ENCODE measurements around the gene RHOB.

GRCh38 chr2:20423359-20423758 lies 23.5 kb upstream of the RHOB start:
- TF ChIP-seq POLR2AphosphoS5 (IDR thresholded peaks at IDR 0.05; ENCODE audit: low read depth, low read length) (no peak), YY1 (IDR thresholded peaks at IDR 0.05; ENCODE audit: low read depth) (no peak), JUND (IDR thresholded peaks at IDR 0.05) (no peak), RCOR1 (IDR thresholded peaks at IDR 0.05; ENCODE audit: low read length) (no peak), SIN3A (IDR thresholded peaks at IDR 0.05; ENCODE audit: borderline replicate concordance, low read depth, low read length) (no peak), EP300 (IDR thresholded peaks at IDR 0.05; ENCODE audit: borderline replicate concordance in 1 of 2, low read depth in 1 of 2, low read length in 1 of 2) (no peak)
- TF ChIP-seq, protein P1, sequence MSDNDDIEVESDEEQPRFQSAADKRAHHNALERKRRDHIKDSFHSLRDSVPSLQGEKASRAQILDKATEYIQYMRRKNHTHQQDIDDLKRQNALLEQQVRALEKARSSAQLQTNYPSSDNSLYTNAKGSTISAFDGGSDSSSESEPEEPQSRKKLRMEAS (IDR thresholded peaks at IDR 0.05; ENCODE audit: low read depth), result no peak
- TF ChIP-seq, protein P2, sequence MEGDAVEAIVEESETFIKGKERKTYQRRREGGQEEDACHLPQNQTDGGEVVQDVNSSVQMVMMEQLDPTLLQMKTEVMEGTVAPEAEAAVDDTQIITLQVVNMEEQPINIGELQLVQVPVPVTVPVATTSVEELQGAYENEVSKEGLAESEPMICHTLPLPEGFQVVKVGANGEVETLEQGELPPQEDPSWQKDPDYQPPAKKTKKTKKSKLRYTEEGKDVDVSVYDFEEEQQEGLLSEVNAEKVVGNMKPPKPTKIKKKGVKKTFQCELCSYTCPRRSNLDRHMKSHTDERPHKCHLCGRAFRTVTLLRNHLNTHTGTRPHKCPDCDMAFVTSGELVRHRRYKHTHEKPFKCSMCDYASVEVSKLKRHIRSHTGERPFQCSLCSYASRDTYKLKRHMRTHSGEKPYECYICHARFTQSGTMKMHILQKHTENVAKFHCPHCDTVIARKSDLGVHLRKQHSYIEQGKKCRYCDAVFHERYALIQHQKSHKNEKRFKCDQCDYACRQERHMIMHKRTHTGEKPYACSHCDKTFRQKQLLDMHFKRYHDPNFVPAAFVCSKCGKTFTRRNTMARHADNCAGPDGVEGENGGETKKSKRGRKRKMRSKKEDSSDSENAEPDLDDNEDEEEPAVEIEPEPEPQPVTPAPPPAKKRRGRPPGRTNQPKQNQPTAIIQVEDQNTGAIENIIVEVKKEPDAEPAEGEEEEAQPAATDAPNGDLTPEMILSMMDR (IDR thresholded peaks at IDR 0.05), result no peak

Measured in SK-N-SH (cell line).